ENCODE data around the gene LAMB1.

DNA sequence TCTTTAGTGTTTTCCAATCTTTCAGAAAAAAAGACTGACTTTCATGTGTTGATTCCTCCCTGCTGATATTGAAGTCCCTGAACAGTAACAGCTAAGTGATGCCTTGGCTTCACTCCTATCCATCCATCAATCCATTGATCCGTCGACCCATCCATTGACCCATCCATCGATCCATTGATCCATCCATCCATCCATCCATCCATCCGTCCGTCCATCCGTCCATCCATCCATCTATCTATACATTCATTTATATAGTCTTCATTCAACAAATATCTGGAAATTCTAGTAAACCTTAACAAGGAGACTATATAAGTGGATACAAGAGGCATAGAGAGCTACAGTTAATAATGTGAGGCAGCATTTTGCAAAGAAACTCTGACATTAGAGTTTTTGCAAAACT is 21.6 kb upstream of the LAMB1 start:
- TF ChIP-seq, protein P1, sequence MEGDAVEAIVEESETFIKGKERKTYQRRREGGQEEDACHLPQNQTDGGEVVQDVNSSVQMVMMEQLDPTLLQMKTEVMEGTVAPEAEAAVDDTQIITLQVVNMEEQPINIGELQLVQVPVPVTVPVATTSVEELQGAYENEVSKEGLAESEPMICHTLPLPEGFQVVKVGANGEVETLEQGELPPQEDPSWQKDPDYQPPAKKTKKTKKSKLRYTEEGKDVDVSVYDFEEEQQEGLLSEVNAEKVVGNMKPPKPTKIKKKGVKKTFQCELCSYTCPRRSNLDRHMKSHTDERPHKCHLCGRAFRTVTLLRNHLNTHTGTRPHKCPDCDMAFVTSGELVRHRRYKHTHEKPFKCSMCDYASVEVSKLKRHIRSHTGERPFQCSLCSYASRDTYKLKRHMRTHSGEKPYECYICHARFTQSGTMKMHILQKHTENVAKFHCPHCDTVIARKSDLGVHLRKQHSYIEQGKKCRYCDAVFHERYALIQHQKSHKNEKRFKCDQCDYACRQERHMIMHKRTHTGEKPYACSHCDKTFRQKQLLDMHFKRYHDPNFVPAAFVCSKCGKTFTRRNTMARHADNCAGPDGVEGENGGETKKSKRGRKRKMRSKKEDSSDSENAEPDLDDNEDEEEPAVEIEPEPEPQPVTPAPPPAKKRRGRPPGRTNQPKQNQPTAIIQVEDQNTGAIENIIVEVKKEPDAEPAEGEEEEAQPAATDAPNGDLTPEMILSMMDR (IDR thresholded peaks at IDR 0.05; ENCODE audit: poor library complexity): no peak
- no peak for TF ChIP-seq EZH2phosphoT487 (IDR thresholded peaks at IDR 0.05; ENCODE audit: low read depth, severe bottlenecking, unreplicated experiment)
- no peak for TF ChIP-seq EZH2 (IDR thresholded peaks at IDR 0.05; ENCODE audit: borderline replicate concordance)
